ENCODE data around the gene SF3B3. TPM values are rescaled to one million over a fixed set of nuclear protein-coding genes. Genes with fewer than 3 reads are reported as not detected.
"Not testable (repeated sequence)": the region's sequence is repeated elsewhere in the genome, so short reads cannot be mapped to it uniquely, and the experiment has no call there.

Gene SF3B3
- polyA plus RNA-seq, 4 donors: 330 to 417 (median 379) TPM

DNA sequence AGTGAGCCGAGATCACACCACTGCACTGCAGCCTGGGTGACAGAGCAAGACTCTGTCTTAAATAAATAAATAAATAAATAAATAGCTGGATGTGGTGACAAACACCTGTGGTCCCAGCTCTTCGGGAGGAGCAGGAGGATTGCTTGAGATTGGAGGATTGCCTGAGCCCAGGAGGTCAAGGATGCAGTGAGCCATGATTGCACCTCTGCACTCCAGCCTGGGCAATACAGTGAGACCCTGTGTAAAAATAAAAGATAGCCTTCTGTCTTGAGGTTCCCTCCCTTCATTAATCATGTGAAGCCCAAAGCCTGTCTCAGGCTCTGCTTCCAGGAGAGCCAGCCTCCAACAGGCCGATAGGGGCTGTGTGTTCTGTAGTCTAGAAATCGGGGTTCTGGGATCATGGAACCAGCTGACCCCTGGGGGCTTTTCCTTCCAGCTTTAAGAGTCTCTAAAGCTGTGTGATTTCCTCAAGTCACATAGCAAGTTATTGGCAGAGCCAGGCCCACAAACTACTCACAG is 88.2 kb downstream of the SF3B3 start:
- DNase-seq (ENCODE audit: low read depth in 4 of 4, low spot score in 3 of 4): no peak

DNA sequence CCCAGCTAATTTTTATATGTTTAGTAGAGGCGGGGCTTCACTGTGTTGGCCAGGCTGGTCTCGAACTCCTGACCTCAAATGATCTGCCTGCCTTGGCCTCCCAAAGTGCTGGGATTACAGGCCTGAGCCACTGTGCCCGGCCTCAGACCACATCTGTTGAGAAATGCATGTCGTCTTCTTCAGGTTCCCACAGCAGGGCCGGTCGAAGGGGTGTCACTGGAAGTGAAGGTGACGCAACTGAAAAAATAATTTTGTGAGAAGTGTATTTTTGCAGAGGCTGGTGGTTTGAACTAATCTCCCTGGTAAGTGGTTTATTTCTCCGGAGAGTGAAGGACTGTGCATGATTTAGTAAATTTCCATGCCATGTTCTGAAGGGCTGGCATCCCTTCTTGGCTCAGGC is 89.3 kb downstream of the SF3B3 start:
- no peak for DNase-seq (ENCODE audit: low read depth in 4 of 4, low spot score in 3 of 4)

DNA sequence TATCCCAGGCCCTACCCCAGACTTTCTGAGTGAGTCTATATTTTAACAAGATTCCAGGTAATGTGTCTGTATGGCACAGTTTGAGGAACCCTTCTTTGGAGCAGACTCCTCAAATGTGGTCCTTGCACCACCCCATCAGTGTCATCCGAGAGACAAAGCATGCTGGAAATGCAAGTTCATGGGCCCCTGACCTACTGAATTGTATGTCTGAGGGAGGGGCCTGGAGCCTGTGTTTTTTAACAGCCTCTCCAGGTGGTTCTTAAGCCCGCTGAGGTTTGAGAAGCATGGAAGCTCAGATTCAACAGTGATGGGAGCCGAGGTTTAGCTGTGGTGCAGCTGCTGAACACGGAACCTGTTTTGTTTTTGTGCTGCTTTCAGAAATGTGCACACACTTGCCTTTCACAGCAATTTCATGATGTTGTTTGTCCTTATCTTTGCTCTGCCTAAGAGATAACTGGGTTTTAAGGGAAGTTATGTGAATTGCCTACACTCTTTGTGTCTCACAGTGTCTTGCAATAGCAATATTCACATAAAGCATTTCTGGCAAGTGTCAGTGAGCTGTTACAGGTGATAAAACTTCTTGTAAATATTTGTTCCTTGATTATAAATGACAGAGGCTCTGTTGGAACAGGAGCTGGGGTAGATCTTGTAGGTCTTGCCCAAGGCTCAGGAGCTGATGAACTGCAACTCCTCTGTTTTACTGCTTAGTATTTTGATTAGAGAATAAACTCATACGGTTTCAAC is 90.8 kb downstream of the SF3B3 start:
- DNase-seq (ENCODE audit: low read depth in 4 of 4, low spot score in 3 of 4): no peak

DNA sequence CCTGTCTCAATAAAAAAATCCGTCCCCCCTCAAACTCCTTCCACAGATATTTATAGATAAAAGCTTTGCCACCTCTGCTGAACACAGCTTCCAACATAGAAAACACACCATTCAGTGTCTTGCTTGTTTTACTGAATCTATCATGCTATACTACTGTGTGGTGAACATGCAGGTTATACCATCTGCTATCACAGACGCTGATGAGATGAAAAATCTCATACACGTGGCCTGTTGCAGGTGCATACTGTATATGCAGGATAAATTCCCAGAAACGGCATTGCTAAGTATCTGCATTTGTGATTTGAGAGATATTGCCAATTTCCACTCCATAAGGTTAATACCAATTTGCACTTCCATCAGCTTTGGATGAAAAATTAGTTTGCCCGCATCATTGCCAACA is 92.3 kb downstream of the SF3B3 start:
- DNase-seq (ENCODE audit: low read depth in 4 of 4, low spot score in 3 of 4): no peak

DNA sequence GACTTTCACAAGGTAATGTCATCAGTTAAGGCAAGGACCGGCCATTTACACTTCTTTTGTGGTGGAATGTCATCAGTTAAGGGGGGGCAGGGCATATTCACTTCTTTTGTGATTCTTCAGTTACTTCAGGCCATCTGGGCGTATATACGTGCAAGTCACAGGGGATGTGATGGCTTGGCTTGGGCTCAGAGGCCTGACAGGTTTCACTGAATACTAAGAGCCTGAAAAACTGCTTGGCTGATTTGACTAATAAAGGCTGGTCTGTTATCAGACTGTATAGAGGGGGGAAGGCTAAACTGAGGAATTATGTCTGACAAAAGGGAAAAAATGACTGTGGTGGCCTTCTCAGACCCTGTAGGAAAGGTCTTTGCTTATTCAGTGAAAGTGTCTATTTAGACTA is 98.2 kb downstream of the SF3B3 start:
- DNase-seq (ENCODE audit: low read depth in 4 of 4, low spot score in 3 of 4): not testable (repeated sequence)

Other genes starting within 250 kb of the SF3B3 start
- 10 to 100 TPM; 78.2 to 86.3 (median 85.5) TPM for gene AARS1, start 234.3 kb upstream of the SF3B3 start, polyA plus RNA-seq (ENCODE audit: insufficient read length in 4 of 4)
- gene DDX19B, start 224.6 kb upstream of the SF3B3 start, polyA plus RNA-seq (ENCODE audit: insufficient read length in 4 of 4): 10 to 100 TPM; 31.4 to 41.6 (median 38.9) TPM
- gene DDX19A, start 176.9 kb upstream of the SF3B3 start, polyA plus RNA-seq (ENCODE audit: insufficient read length in 4 of 4): 10 to 100 TPM; 46.3 to 55.6 (median 52.3) TPM
- gene ST3GAL2, start 84.7 kb upstream of the SF3B3 start, polyA plus RNA-seq (ENCODE audit: insufficient read length in 4 of 4): 10 to 100 TPM; 22.3 to 35.3 (median 28.4) TPM
- 10 to 100 TPM; 11.6 to 19.4 (median 14.2) TPM for gene FCSK, start 69.2 kb upstream of the SF3B3 start, polyA plus RNA-seq (ENCODE audit: insufficient read length in 4 of 4)
- gene COG4, start 262 bp upstream of the SF3B3 start, polyA plus RNA-seq (ENCODE audit: insufficient read length in 4 of 4): 10 to 100 TPM; 48.3 to 73.2 (median 64.1) TPM
- gene IL34, start 122.7 kb downstream of the SF3B3 start, polyA plus RNA-seq (ENCODE audit: insufficient read length in 4 of 4): 1 to 10 TPM; 1.0 to 5.5 (median 1.1) TPM
- gene MTSS2, start 162.2 kb downstream of the SF3B3 start, polyA plus RNA-seq (ENCODE audit: insufficient read length in 4 of 4): 10 to 100 TPM; 41.6 to 48.8 (median 45.2) TPM